A549 treated with Mapracorat at 1 μM for 4 hours (cell line): ENCODE measurements around the gene MMP20. TPM values are rescaled to one million over a fixed set of nuclear protein-coding genes. Genes with fewer than 3 reads are reported as not detected.

ENCODE experiments used
- total RNA-seq: library from RNA; stranded (reverse); fragments of 200-300 nt; extraction: Qiagen RNA extraction; gene quantifications from 5 replicates; pipeline ENCODE4 v1.2.3, GENCODE V29; 2022

Gene MMP20, protein sequence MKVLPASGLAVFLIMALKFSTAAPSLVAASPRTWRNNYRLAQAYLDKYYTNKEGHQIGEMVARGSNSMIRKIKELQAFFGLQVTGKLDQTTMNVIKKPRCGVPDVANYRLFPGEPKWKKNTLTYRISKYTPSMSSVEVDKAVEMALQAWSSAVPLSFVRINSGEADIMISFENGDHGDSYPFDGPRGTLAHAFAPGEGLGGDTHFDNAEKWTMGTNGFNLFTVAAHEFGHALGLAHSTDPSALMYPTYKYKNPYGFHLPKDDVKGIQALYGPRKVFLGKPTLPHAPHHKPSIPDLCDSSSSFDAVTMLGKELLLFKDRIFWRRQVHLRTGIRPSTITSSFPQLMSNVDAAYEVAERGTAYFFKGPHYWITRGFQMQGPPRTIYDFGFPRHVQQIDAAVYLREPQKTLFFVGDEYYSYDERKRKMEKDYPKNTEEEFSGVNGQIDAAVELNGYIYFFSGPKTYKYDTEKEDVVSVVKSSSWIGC
- total RNA-seq = not detected in 5 replicates

DNA sequence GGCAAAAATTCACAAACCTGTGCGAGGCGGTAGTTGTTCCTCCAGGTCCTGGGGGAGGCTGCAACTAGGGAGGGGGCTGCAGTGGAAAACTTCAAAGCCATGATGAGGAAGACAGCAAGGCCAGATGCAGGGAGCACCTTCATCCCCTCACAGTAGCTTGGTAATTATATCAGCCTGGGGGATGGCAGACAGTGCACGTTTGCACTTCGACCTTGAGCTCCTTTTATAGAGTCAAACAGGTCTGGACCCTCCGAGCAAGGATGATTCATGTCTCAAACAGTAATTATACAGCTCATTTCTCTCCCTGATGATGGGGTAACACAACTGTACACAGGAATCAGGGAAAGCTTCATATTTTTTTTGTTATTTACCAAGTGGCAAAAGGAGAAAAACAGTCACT is at the start of gene MMP20:
Gene MMP20, minus strand, starts transcription at position 156 of the 400 bp plus-strand sequence. Its CDS starts 13 bp downstream, at position 143.

DNA sequence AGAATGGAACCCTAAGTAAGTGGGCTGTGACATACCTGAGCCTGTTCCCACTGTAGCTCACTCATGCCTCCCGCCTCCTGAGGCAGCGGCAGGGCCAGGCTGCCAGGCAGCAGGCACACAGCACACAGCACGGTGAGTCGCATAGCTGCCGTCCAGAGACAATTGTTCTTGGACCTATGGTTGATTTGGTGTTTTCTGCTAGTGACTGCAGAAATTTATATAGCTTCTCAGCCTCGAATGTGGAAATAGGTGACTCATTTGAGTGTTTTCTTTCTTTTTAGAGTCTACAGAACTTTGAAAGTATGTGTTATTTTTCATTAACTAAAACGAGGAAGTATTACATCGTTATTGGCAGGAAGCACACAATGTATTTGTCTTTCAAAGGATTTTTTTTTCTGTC is 94.6 kb downstream of the MMP20 start, which contains the start of gene MMP7:
Gene MMP7, minus strand, starts transcription at position 190 of the 400 bp plus-strand sequence. Its CDS starts 47 bp downstream, at position 143.

Other genes with a start within 250 kb of the MMP20 start
- 141 to 189 TPM (median 176 TPM) in 5 replicates for gene TMEM123, start 172.6 kb downstream of the MMP20 start, total RNA-seq
- gene MMP7, start 94.6 kb downstream of the MMP20 start, total RNA-seq = 21.9 to 32.0 TPM (median 23.4 TPM) in 5 replicates
- gene MMP27, start 80.4 kb upstream of the MMP20 start, total RNA-seq = not detected in 5 replicates
- gene MMP8, start 99.6 kb upstream of the MMP20 start, total RNA-seq = not detected in 5 replicates
- 0.60 to 1.1 TPM (median 0.91 TPM) in 5 replicates for gene MMP10, start 155.3 kb upstream of the MMP20 start, total RNA-seq
- gene MMP1, start 172.8 kb upstream of the MMP20 start, total RNA-seq = 0.42 to 1.1 TPM (median 0.79 TPM) in 5 replicates
- gene MMP3, start 218.3 kb upstream of the MMP20 start, total RNA-seq = 0.13 to 0.48 TPM in 2 of 5 replicates, not detected in the others
- 0.07 to 0.11 TPM (median 0.10 TPM) in 4 of 5 replicates, not detected in the other for gene MMP12, start 249.7 kb upstream of the MMP20 start, total RNA-seq